ENCODE results near the gene EPM2AIP1. TPM values are rescaled to one million over a fixed set of nuclear protein-coding genes. Genes with fewer than 3 reads are reported as not detected.
"Not testable (repeated sequence)": the region's sequence is repeated elsewhere in the genome, so short reads cannot be mapped to it uniquely, and the experiment has no call there.

EPM2AIP1 gene
- total RNA-seq, 1 experiment from 2014 or later = 7.2 TPM

DNA sequence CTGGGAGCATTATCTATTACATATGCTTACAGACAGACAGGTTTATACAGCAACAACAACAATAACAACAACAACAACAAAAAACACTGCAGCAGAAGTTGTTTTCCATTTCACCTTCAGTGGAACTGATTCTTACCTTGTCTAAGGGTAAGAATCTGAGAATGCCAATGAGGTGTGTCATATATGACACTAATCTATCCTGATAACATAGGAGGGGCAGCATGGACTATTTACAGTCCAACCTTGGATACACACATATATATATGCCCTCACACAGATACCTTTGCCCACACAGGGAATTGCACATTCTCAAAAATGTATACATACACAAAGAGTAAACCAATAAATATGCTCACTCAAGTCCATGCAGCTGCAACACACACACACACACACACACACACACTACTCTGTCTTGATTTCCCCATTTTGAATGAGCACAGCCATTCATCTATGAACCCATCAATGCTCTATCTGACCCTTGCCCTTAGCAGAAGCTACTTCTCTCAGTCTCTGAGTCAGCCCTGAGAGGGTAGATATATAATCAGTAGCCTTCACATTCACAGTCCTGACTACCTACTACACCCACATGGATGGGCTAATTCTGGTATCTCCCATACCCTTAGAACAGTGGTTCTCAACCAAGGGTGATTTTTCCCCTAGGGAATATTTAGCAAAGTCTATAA is 38.3 kb downstream of the EPM2AIP1 start:
- DNase-seq (ENCODE audit: low read depth) = no peak

DNA sequence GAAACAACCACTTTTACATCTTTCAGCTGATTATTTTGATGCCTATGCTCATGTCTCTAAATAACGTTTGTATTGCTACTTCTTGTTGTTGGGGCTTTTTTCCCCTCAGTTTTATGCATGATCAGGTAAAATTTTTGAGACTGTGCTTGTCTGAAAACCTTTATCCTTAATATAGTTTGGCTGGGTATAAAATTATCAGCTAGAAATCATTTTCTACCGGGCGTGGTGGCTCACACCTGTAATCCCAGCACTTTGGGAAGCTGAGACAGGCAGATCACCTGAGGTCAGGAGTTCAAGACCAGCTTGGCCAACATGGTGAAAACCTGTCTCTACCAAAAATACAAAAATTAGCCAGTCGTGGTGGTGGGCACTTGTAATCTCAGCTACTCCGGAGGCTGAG is 45.1 kb downstream of the EPM2AIP1 start:
- not testable (repeated sequence) for DNase-seq (ENCODE audit: low read depth)

DNA sequence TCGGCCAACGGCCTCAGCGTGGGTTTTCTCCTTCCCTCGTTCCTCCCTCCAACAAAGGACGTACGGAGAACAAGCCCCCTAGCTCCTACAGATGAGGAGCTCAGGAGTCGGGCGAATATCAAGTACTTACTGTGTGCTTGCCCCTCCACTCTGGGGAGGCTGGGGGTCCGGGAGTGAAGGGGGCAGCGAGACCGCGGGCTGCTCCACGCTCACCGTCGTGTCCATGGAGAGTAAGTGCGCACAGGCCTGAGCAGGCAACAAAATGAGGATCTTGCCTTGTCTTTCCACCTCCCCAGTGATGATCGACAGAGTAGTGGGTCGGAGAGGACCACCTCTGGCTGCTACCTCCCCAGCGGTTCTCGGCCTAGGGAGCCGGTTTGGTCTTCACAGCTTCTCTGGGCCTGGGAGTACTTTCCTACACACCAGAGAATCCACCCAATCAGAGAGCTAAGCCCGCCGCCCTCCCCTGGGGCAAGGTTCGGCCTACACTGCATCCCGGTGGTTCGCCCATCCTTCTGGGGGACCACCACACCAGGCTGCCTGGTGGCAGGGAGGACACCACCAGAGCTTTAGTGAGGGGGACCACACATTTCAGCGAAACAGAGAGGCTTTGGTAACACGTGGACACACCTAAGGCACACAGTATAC is 47.5 kb downstream of the EPM2AIP1 start:
- DNase-seq (ENCODE audit: low read depth) = no peak

DNA sequence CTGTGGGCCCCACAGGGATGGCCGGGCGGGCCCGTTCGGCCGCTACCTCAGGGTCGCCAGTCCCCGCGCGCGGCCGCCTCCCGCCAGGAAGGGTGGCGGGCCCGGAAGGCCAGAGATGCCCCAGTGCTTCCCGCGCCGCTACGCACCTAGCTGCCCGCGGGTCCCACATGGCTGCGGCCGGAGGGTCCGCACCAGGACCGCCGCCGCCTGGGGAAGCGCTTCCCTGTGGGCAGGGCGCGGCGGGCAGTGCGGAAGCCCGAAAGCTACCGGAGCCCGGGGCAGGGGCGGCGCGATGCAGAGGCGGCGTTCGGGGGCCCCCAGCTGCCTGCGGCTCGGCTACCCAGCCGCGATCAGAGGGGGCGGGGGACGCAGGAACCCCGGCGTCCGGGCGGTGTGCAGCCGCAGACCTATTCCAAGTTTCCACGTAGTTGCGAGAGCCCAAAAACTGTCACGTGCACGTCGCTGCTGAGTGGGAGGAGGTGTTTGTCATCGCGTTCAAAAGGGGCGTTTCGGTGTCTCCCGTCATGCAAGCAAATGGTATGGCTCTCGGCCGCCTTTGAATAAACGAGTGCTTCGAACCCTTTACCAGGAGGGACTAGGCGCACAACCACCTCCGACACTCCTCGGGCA is 48.2 kb downstream of the EPM2AIP1 start, which contains the start of gene TRANK1:
TSS of gene TRANK1 (minus strand) at position 414 of the 630 bp plus-strand sequence. CDS start at position 169, 245 bp downstream.
- no peak for DNase-seq (ENCODE audit: low read depth)

DNA sequence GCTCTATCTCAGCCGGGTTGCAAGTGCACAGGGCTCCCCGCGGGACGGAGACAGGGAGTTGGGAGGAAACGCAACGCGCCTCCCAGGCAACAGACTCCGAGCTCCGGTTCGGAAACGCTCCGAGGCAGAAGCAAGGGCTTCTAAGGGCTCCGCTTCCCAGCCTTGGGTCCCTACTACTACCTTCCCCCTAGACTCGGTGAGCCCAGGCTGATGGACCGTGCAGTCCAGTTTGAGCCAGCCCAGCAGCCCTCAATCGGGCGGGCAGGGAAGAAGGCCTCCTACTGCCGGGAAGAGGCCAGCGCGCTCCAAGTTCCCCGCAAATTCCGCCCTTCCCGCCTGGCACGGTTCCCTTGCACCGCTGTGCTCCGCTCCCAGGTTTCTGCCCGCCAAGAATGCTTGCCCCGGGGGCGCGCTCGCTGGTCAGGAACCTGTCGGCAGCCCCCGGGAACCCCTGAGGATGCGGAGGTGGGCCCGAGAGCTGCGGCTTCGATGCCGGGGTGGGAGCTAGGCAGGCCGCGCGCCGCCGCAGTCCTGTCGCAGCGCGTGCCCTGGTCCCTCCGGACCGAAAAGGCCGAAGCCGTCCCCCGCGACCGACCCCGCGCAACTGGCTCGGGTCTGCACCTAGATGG is 48.8 kb downstream of the EPM2AIP1 start:
- no peak for DNase-seq (ENCODE audit: low read depth)

DNA sequence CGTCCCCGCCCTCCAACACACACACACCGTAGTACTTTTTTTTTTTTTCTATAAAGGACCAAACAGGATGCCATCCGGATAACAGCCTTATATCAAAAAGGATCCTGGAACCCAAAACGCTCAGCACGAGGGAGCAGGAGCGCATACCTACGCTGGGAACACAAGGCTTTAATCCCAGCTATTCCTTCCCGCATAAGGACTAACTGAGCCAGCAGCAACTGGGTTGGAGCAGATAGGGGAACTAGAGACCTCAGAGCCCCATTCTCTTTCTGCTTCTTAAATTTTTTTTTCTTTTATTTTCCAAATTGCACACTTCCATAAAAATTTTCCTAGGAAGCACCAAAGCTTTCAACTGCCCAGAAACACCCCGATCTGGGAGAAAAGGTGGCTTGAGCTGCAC is 49.3 kb downstream of the EPM2AIP1 start:
- DNase-seq (ENCODE audit: low read depth) = no peak

DNA sequence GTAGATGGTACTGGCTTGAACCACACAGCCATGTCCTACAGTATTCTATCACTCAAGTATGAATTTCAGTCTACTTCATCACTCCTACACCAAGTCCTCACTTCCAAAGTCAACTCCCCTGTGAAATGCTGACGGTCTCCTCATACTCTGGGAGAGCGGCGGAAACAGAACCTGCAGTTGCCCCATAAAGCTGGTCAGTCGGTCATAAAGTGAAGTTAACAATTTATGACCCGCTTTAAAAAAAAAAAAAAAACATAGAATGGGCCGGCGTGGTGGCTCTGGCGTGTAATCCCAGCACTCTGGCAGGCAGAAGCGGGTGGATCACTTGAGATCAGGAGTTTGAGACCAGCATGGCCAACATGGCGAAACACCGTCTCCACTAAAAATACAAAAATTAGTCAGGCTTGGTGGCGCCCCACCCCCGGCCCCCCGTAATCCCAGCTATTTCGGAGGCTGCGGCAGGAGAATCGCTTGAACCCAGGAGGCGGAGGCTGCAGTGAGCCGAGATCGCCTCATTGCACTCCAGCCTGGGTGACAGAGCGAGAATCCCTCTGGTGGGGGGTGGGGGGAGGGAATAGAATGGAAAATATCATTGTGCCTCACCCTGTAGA is 50.2 kb downstream of the EPM2AIP1 start:
- DNase-seq (ENCODE audit: low read depth) = no peak

DNA sequence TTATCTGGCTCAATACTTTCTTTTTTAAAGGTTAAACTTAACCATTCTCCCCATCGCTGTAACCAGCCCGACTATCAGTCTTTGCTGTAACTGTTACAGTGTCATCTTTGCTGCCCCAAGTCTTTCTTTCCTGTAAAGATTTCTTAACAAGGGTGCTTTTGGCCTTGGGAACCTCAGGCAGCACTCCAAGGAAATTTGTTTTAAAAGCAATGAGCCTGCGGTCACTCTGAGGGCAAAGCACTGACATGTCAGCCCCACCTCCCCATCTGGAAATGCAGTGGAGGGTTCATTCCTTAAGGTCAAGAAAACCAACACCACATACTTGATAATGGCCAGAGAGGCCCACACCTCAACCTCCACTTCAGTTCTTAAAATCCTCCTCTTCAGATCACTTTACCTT is 51.3 kb downstream of the EPM2AIP1 start:
- no peak for DNase-seq (ENCODE audit: low read depth)

DNA sequence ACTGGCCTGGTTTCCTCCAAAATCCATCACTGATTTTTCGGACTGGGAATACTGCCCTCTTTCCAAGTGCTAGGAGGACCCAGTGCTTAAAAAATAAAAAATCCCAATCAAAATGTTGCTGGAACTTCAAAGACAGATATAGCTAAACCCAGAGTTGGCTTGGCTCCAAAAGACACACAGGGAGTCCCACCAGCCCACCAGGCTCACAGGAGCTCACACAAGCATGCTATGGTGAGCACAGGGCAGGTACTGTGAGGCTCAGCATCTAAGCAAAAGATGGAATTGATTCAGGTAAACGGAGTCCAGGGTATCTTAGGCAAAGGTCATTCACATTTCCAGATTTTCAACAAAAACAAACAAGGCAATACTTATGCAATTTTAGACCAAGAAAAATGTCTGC is 51.8 kb downstream of the EPM2AIP1 start:
- DNase-seq (ENCODE audit: low read depth) = no peak

DNA sequence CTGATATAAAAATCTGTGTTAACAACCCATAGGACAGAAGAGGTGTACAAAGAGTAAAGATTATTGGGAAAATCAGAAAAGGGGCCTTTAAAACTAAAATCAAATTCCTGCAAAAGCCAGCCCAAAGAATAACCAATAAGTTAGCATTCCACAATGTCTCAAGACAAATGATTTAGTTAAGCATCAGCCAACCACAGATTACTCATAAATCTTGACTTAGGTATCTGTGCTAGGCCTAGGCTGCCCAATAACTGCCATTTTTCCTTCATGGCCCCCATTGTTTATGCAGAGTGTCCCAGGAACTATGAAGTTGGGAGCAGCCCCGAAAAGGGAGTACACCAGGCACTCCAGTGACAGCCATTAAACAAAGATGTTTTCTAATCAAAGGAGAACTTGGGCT is 55.4 kb downstream of the EPM2AIP1 start:
- no peak for DNase-seq (ENCODE audit: low read depth)

Small RNA genes lying within 50 kb of the gene (small RNA-seq; reads per million reads assigned to genes)
- not detected for gene RNU6ATAC4P

Other genes with a start within 250 kb of the EPM2AIP1 start
- not detected in 2 replicates for gene DCLK3, start 228.6 kb downstream of the EPM2AIP1 start, total RNA-seq (2014; rRNA removed; shearing (Covaris generic))
- gene TRANK1, start 48.1 kb downstream of the EPM2AIP1 start, total RNA-seq (2014; rRNA removed; shearing (Covaris generic)) = 0.97 and 1.4 TPM in 2 replicates
- 56.9 and 70.2 TPM in 2 replicates for gene MLH1, start 387 bp upstream of the EPM2AIP1 start, total RNA-seq (2014; rRNA removed; shearing (Covaris generic))
- 43.7 and 48.7 TPM in 2 replicates for gene LRRFIP2, start 181.5 kb upstream of the EPM2AIP1 start, total RNA-seq (2014; rRNA removed; shearing (Covaris generic))